ENCODE measurements around the gene SENP6. TPM values are rescaled to one million over a fixed set of nuclear protein-coding genes. Genes with fewer than 3 reads are reported as not detected.

Gene SENP6
- polyA plus RNA-seq, 1 of the 3 experiments (the other 2 are of a cell fraction): 16.2 TPM

- Histone ChIP-seq H3F3A (replicated peaks; ENCODE audit: insufficient read depth) (peaks cover 24% of the 10 kb centered on the region), H3K4me1 (ENCODE audit: control insufficient read depth in 1 of 2, insufficient read depth in 2 of 2, low read depth in 1 of 2, low read length in 1 of 2) (peaks cover 0 to 5% of the 10 kb centered on the region in 2 experiments; a peak in 2 of 4 replicates), H3K27me3 (ENCODE audit: insufficient read depth) (no peaks in the 10 kb centered on the region), H4K20me1 (ENCODE audit: insufficient read depth) (no peaks in the 10 kb centered on the region), H3K9me3 (no peaks in the 10 kb centered on the region), H3K9me2 (no peaks in the 10 kb centered on the region), H3K9ac (no peak overlapping the region), H2AFZ (ENCODE audit: low read depth) (no peak overlapping the region), H3K79me2 (ENCODE audit: insufficient read depth) (peaks cover 49% of the 10 kb centered on the region), H3K4me3 (ENCODE audit: low read depth in 2 of 2, low read length in 1 of 2) (no peak overlapping the region), H3K27ac (ENCODE audit: low read depth in 2 of 2, low read length in 1 of 2) (no peak overlapping the region), H3K4me2 (no peak overlapping the region), H3K36me3 (replicated peaks in 1 of 2; ENCODE audit: control insufficient read depth in 1 of 2, insufficient read depth in 2 of 2, low read length in 1 of 2) (peaks cover 0 to 5% of the 10 kb centered on the region in 2 experiments)
- TF ChIP-seq NFIC (IDR thresholded peaks at IDR 0.05; ENCODE audit: borderline replicate concordance) (no peak), YY1 (IDR thresholded peaks at IDR 0.05; ENCODE audit: low read depth) (no peak), MEF2A (IDR thresholded peaks at IDR 0.05; ENCODE audit: borderline replicate concordance, low read depth) (no peak), FOSL2 (IDR thresholded peaks at IDR 0.05; ENCODE audit: borderline replicate concordance, low read depth) (no peak), RCOR1 (IDR thresholded peaks at IDR 0.05; ENCODE audit: low read length) (no peak), USF2 (IDR thresholded peaks at IDR 0.05; ENCODE audit: borderline replicate concordance, low read depth, low read length) (no peak), TEAD4 (IDR thresholded peaks at IDR 0.05; ENCODE audit: borderline replicate concordance, insufficient read depth) (no peak), EZH2phosphoT487 (IDR thresholded peaks at IDR 0.05; ENCODE audit: borderline replicate concordance, low read depth) (no peak), POLR2AphosphoS5 (IDR thresholded peaks at IDR 0.05; ENCODE audit: low read depth, low read length) (no peak), NRF1 (IDR thresholded peaks at IDR 0.05; ENCODE audit: low read depth, low read length) (no peak), SIN3A (IDR thresholded peaks at IDR 0.05; ENCODE audit: borderline replicate concordance, low read depth, low read length) (no peak), MAX (IDR thresholded peaks at IDR 0.05; ENCODE audit: low read depth) (no peak), FOXM1 (IDR thresholded peaks at IDR 0.05; ENCODE audit: low read depth) (no peak), CHD2 (IDR thresholded peaks at IDR 0.05; ENCODE audit: low read length, partially characterized antibody) (no peak), FOXJ3 (CRISPR knock-in tag; IDR thresholded peaks at IDR 0.05) (no peak), RAD21 (IDR thresholded peaks at IDR 0.05; ENCODE audit: low read length) (no peak)
- TF ChIP-seq, protein P1, sequence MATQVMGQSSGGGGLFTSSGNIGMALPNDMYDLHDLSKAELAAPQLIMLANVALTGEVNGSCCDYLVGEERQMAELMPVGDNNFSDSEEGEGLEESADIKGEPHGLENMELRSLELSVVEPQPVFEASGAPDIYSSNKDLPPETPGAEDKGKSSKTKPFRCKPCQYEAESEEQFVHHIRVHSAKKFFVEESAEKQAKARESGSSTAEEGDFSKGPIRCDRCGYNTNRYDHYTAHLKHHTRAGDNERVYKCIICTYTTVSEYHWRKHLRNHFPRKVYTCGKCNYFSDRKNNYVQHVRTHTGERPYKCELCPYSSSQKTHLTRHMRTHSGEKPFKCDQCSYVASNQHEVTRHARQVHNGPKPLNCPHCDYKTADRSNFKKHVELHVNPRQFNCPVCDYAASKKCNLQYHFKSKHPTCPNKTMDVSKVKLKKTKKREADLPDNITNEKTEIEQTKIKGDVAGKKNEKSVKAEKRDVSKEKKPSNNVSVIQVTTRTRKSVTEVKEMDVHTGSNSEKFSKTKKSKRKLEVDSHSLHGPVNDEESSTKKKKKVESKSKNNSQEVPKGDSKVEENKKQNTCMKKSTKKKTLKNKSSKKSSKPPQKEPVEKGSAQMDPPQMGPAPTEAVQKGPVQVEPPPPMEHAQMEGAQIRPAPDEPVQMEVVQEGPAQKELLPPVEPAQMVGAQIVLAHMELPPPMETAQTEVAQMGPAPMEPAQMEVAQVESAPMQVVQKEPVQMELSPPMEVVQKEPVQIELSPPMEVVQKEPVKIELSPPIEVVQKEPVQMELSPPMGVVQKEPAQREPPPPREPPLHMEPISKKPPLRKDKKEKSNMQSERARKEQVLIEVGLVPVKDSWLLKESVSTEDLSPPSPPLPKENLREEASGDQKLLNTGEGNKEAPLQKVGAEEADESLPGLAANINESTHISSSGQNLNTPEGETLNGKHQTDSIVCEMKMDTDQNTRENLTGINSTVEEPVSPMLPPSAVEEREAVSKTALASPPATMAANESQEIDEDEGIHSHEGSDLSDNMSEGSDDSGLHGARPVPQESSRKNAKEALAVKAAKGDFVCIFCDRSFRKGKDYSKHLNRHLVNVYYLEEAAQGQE (IDR thresholded peaks at IDR 0.05; ENCODE audit: low read depth, low read length): no peak
- TF ChIP-seq, protein P2, sequence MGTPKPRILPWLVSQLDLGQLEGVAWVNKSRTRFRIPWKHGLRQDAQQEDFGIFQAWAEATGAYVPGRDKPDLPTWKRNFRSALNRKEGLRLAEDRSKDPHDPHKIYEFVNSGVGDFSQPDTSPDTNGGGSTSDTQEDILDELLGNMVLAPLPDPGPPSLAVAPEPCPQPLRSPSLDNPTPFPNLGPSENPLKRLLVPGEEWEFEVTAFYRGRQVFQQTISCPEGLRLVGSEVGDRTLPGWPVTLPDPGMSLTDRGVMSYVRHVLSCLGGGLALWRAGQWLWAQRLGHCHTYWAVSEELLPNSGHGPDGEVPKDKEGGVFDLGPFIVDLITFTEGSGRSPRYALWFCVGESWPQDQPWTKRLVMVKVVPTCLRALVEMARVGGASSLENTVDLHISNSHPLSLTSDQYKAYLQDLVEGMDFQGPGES (IDR thresholded peaks at IDR 0.05; ENCODE audit: low read depth, low read length): no peak
- TF ChIP-seq, protein P3, sequence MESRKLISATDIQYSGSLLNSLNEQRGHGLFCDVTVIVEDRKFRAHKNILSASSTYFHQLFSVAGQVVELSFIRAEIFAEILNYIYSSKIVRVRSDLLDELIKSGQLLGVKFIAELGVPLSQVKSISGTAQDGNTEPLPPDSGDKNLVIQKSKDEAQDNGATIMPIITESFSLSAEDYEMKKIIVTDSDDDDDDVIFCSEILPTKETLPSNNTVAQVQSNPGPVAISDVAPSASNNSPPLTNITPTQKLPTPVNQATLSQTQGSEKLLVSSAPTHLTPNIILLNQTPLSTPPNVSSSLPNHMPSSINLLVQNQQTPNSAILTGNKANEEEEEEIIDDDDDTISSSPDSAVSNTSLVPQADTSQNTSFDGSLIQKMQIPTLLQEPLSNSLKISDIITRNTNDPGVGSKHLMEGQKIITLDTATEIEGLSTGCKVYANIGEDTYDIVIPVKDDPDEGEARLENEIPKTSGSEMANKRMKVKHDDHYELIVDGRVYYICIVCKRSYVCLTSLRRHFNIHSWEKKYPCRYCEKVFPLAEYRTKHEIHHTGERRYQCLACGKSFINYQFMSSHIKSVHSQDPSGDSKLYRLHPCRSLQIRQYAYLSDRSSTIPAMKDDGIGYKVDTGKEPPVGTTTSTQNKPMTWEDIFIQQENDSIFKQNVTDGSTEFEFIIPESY (IDR thresholded peaks at IDR 0.05; ENCODE audit: borderline replicate concordance, low read depth): no peak
- WGBS (ENCODE audit: low lambda C conversion rate): 83% methylated on average over 3 of the region's 3 CpGs
- POLR2A ChIA-PET: no interaction called here
- DNase-seq: no peak
- CTCF ChIA-PET: no interaction called here
Observed at GRCh38 chr6:75752365-75752764, 150.7 kb downstream of the SENP6 start.

All from SK-N-SH (cell line).